GM18951 (cell line): ENCODE results near the gene MCHR1.
"Not testable (repeated sequence)": the region's sequence is repeated elsewhere in the genome, so short reads cannot be mapped to it uniquely, and the experiment has no call there.

Source experiments
- POLR2A ChIP-seq: IDR thresholded peaks from 4 replicates; pipeline ENCODE4 v1.6.1; 2011; ENCODE audit warnings: mild to moderate bottlenecking; ENCODE audit not compliant: insufficient read length, insufficient read depth; ENCODE audit errors: extremely low read depth
- in situ Hi-C: fragments of 300-500 bp; cut with MboI; formaldehyde crosslinking; loops from one replicate; pipeline ENCODE4 v1.12.0; 2022; ENCODE audit warnings: low sequenced_read_pairs, mixed read lengths, inconsistent platforms; ENCODE audit not compliant: unreplicated experiment

The MCHR1 gene

DNA sequence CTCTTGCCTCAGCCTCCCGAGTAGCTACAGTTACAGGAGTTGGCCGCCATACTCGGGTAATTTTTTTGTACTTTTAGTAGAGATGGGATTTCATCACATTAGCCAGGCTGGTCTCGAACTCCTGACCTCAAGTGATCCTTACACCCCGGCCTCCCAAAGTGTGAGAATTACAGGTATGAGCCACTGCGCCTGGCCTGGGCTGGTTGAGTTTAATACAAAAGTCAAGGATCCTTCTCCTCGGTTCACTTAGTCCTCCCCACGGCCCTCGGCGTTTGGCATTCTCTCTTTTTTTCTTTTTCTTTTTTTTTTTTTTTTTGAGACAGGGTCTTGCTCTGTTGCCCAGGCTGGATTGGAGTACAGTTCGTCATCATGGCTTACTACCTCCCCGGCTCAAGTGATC is 33.0 kb downstream of the MCHR1 start:
- in situ Hi-C loops: no loop called here
- no peak for TF ChIP-seq POLR2A

DNA sequence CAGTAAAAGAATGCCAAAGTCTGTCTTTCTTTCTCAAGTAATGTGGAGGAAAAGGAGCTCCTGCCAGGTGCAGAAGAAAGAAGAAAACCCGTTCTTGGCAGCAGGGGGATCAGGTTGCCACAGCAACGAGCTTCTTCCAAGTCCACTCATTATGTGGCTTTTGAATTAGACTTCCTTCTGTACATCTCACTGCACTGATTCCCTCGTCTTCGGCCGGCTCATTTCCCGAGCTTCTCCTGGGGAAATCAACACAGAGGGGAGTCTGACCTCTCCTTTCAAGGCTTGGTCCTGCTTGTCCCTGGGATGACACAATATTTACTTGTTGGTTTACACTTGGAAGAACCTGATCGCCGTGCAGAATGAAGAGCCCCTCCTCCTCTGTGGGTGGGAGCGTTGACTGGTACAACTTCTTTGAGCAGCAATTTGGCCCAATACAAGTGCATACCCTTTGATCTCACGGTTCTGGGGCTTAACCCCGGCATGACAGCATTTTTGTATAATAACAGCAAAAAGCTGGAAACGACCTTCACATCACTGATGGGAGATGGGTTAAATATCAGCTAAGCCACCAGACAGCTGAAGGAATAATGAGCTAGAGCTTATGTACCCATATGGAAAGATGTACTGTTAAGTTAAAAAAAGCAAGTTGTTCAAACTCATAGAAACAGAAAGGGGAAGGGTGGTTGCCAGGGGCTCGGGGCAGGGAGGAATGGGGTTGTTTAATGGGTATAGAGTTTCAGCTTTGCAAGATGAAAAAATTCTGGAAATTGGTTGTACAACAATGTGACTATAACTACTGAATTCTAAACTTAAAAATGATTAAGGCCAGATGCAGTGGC is 35.4 kb downstream of the MCHR1 start:
- in situ Hi-C loops: no loop called here
- no peak for TF ChIP-seq POLR2A

DNA sequence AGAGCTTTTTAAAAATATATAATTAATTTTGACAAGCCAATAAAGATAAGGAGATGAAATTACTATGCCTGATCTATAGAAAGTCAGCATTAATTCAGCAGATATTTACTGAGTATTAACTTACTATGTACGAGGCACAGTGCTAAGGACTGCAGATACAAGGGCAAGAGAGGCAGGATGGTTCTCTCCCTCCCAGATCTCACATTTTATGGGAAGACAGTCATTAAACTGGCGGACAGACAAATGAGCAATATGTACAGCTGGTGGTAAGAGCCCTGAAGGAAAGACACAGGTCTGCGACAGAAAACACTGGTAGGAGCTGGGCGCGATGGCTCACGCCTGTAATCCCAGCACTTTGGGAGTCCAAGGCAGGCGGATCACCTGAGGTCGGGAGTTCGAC is 36.8 kb downstream of the MCHR1 start:
- no peak for TF ChIP-seq POLR2A
- in situ Hi-C loops: no loop called here

- in situ Hi-C loops: not testable (repeated sequence)
Observed at GRCh38 chr22:40717657-40718056, 38.4 kb downstream of the MCHR1 start.

GRCh38 chr22:40718250-40719204 is 39.2 kb downstream of the MCHR1 start:
- in situ Hi-C loops: no loop called here
- no peak for TF ChIP-seq POLR2A

- in situ Hi-C loops: no loop called here
- no peak for TF ChIP-seq POLR2A
Observed at GRCh38 chr22:40719599-40719998, 40.3 kb downstream of the MCHR1 start.

DNA sequence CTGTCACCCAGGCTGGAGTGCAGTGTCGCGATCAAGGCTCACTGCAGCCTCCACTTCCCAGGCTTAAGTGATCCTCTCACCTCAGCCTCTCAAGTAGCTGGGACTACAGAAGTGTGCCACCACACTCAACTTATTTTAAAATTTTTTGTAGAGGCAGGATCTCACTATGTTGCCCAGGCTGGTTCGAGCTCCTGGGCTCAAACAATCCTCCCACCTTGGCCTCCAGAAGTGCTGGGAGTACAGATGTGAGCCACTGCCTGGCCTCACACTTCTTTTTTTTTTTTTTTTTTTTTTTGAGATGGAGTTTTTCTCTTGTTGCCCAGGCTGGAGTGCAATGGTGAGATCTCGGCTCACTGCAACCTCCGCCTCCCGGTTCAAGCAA is 40.9 kb downstream of the MCHR1 start:
- in situ Hi-C loops: not testable (repeated sequence)

DNA sequence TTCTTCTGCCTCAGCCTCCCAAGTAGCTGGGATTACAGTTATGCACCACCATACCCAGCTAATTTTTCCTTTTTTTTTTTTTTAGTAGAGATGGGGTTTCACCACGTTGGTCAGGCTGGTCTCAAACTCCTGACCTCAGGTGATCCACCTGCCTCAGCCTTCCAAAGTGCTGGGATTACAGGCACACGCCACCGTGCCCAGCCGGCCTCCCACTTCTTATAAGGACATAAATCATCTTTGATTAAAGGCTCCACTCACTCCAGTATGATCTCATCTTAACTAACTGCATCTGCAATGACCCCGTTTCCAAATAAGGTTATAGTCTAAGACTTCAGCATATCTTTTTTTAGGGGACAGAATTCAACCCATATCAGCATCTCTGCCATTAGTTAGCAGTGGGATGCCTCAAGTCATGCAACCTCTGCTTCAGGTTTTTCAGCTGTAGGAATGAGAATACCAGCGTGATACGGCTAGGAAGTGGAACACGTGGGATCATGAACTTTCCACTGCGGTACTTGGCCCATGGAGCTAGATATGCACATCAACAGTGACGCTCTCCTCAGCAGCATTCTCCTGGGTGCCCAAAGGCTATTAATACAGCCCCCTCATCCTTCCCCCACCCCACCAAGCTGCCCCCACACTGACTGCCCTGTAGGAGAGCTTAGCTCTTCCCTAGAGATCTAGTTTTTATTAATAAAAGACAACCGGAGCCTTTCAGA is 41.4 kb downstream of the MCHR1 start:
- TF ChIP-seq POLR2A: no peak
- in situ Hi-C loops: no loop called here

- TF ChIP-seq POLR2A: no peak
- in situ Hi-C loops: no loop called here
Observed at GRCh38 chr22:40721266-40721665, 42.0 kb downstream of the MCHR1 start.

- in situ Hi-C loops: no loop called here
- no peak for TF ChIP-seq POLR2A
Observed at GRCh38 chr22:40723396-40723933, 44.2 kb downstream of the MCHR1 start.

- in situ Hi-C loops: no loop called here
- TF ChIP-seq POLR2A: no peak
Observed at GRCh38 chr22:40726514-40726913, 47.2 kb downstream of the MCHR1 start.

- in situ Hi-C loops: no loop called here
Observed at GRCh38 chr22:40727070-40727963, 48.0 kb downstream of the MCHR1 start.

More at GRCh38 chr22:40727070-40727963, 48.0 kb downstream of the MCHR1 start:
- no peak for TF ChIP-seq POLR2A
